ENCODE data around the gene CYP26A1.
"Not testable (repeated sequence)": the region's sequence is repeated elsewhere in the genome, so short reads cannot be mapped to it uniquely, and the experiment has no call there.

- TF ChIP-seq CTCF (IDR thresholded peaks at IDR 0.05; ENCODE audit: low read length); EZH2phosphoT487 (IDR thresholded peaks at IDR 0.05; ENCODE audit: low read length); EZH2 (optimal IDR thresholded peaks at IDR 0.05; ENCODE audit: low read depth, low read length): not testable (repeated sequence)
Observed at GRCh38 chr10:93101148-93101547, 27.5 kb downstream of the CYP26A1 start.
